Nephron (organoid): ENCODE data around the gene KCNC4.

Experiments used
- H3K27ac Mint-ChIP-seq, 3 experiments: 2 replicates each; pipeline ENCODE4 v1.8.0; 2020; ENCODE audit warnings: mixed read lengths in 3 of 3, mild to moderate bottlenecking in 2 of 3, moderate library complexity in 1 of 3
- H3K27me3 Mint-ChIP-seq: 2 replicates; pipeline ENCODE4 v1.8.0; 2021; ENCODE audit warnings: low read depth, mild to moderate bottlenecking, moderate library complexity, mixed read lengths
- H3K36me3 Mint-ChIP-seq: 2 replicates; pipeline ENCODE4 v1.8.0; 2020; ENCODE audit warnings: low read depth, mixed read lengths
- H3K4me1 Mint-ChIP-seq: 2 replicates; pipeline ENCODE4 v1.8.0; 2020; ENCODE audit warnings: mixed read lengths
- H3K4me3 Mint-ChIP-seq, 3 experiments: 2 replicates each; pipeline ENCODE4 v1.8.0; 2020; ENCODE audit warnings: mild to moderate bottlenecking in 3 of 3, mixed read lengths in 3 of 3, moderate library complexity in 2 of 3
- H3K9me3 Mint-ChIP-seq: 2 replicates; pipeline ENCODE4 v1.8.0; 2020; ENCODE audit warnings: mixed read lengths
- TF ChIP-seq, protein P1 (sequence below), 3 experiments: fragments of 200-600 bp; sonication (generic); IDR thresholded peaks; one replicate each; pipeline ENCODE4 v1.5.0; 2021; ENCODE audit warnings: antibody characterized with exemption in 3 of 3; ENCODE audit not compliant: unreplicated experiment in 3 of 3

The KCNC4 gene

DNA sequence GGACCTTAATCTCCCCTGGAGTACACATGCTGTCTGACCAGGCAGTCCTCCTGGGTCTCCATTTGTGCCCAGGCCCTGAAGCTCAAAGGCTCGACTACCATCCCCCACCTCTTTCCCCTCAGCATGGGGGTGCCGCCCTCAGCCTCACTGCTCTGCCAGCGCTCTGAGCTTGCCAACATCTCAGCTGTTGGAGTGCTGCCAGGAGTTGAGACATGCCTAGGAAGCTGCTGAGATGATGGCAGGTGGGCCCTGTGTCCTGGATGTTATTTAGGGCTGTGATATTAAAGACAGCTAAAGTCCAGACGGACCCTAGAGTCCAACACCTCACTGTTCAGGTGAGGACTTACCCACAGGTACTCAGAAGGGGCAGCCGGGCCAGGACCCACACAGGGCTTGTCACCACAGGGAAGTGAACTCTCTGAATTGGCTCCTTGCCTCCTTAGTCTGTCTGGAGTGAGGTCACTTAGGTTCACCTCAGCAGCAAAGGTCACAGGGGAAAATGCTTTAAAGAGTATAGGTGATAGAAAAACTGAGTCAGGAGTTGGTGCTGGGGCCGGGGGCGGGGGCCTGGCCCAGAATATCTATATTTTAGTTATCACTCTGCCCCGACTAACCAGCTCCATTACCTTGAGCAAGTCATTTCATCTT, 19.7 kb upstream of the KCNC4 start:
- Mint-ChIP-seq H3K9me3 (no peaks in the 10 kb centered on the region), H3K4me1 (peaks cover 31% of the 10 kb centered on the region), H3K36me3 (no peaks in the 10 kb centered on the region), H3K27ac (no peak overlapping the region), H3K27me3 (peaks cover 53% of the 10 kb centered on the region), H3K4me3 (no peak overlapping the region)
- TF ChIP-seq, protein P1, sequence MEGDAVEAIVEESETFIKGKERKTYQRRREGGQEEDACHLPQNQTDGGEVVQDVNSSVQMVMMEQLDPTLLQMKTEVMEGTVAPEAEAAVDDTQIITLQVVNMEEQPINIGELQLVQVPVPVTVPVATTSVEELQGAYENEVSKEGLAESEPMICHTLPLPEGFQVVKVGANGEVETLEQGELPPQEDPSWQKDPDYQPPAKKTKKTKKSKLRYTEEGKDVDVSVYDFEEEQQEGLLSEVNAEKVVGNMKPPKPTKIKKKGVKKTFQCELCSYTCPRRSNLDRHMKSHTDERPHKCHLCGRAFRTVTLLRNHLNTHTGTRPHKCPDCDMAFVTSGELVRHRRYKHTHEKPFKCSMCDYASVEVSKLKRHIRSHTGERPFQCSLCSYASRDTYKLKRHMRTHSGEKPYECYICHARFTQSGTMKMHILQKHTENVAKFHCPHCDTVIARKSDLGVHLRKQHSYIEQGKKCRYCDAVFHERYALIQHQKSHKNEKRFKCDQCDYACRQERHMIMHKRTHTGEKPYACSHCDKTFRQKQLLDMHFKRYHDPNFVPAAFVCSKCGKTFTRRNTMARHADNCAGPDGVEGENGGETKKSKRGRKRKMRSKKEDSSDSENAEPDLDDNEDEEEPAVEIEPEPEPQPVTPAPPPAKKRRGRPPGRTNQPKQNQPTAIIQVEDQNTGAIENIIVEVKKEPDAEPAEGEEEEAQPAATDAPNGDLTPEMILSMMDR (IDR thresholded peaks at IDR 0.05; ENCODE audit: unreplicated experiment in 3 of 3), result no peak

DNA sequence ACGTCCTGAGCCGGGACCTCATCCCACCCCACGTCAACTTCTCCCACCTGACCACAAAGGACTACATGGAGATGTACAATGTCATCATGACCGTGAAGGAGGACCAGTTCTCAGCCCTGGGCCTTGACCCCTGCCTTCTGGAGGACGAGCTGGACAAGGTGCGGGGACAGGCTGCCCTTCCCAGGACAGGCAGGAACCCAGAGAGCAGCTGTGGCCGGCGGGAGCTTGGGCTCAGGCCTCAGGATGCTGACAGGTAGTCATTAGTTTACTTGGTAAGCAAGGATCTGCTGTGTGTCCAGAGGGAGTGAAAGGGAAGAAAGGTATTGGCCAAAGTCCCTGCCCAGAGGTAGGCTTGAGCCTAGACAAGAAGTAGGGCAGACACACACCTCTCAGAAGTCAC, 17.6 kb upstream of the KCNC4 start:
- Mint-ChIP-seq H3K27ac (no peak overlapping the region), H3K4me1 (peaks cover 22% of the 10 kb centered on the region)

GRCh38 chr1:110195196-110195595, 14.9 kb upstream of the KCNC4 start:
- H3K27ac Mint-ChIP-seq, result no peak overlapping the region

More for the DNA sequence above, 17.6 kb upstream of the KCNC4 start:
- Mint-ChIP-seq H3K36me3 (no peaks in the 10 kb centered on the region), H3K27me3 (peaks cover 49% of the 10 kb centered on the region), H3K9me3 (no peaks in the 10 kb centered on the region), H3K4me3 (no peak overlapping the region)
- TF ChIP-seq, protein P1 (IDR thresholded peaks at IDR 0.05; ENCODE audit: unreplicated experiment in 3 of 3), result no peak

DNA sequence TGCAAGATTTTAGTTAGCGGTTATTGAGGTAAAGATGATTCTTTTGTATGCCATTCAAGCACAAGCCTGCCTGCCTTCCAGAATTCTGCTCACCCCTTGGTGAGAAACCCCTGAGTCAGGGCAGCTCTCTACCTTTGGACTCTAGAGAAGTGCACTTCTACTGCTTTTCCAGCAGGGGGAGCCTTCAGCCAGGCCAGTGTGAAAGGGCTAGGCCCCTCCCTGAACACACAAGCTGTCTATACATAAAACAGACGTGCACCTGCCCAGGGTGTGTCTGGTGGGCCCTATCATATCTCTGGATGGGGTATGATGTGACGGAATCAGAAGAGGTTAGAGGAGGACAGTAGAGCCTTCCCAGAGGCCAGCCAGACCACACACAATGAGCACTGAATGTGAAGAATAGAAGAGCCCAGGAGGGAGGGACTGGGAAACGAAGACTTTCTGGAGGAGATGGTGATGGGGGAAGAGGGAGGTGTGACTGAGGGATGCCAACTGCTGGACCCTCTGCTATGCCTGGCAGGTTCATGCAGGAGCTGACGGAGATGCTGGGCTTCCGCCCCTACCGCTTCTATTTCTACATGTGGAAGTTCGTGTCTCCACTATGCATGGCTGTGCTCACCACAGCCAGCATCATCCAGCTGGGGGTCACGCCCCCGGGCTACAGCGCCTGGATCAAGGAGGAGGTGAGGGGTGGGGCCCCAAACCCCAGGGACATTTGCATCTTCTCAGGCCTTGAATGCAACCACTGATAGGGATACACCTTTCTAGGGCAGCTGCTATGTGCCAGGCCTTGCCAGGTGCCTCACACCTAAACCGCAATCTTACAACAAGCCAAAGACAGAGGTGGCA, 13.0 kb upstream of the KCNC4 start:
- TF ChIP-seq, protein P1 (IDR thresholded peaks at IDR 0.05; ENCODE audit: unreplicated experiment in 3 of 3), result peak; percentile 89 to 94 (median 92)
- Mint-ChIP-seq H3K27me3 (peaks cover 34% of the 10 kb centered on the region), H3K4me3 (no peak overlapping the region), H3K4me1 (no peaks in the 10 kb centered on the region), H3K9me3 (no peaks in the 10 kb centered on the region), H3K36me3 (no peaks in the 10 kb centered on the region), H3K27ac (no peak overlapping the region)

More at GRCh38 chr1:110195196-110195595, 14.9 kb upstream of the KCNC4 start:
- TF ChIP-seq, protein P1 (IDR thresholded peaks at IDR 0.05; ENCODE audit: unreplicated experiment in 3 of 3), result no peak
- Mint-ChIP-seq H3K4me1 (no peaks in the 10 kb centered on the region), H3K9me3 (no peaks in the 10 kb centered on the region), H3K27me3 (peaks cover 38% of the 10 kb centered on the region), H3K36me3 (no peaks in the 10 kb centered on the region), H3K4me3 (no peak overlapping the region)

GRCh38 chr1:110197905-110198629, 12.0 kb upstream of the KCNC4 start:
- H3K4me3 Mint-ChIP-seq, result no peak overlapping the region
- H3K36me3 Mint-ChIP-seq, result no peaks in the 10 kb centered on the region
- no peaks in the 10 kb centered on the region for H3K4me1 Mint-ChIP-seq
- H3K27me3 Mint-ChIP-seq, result peaks cover 28% of the 10 kb centered on the region
- H3K9me3 Mint-ChIP-seq, result no peaks in the 10 kb centered on the region
- TF ChIP-seq, protein P1 (IDR thresholded peaks at IDR 0.05; ENCODE audit: unreplicated experiment in 3 of 3), result no peak
- H3K27ac Mint-ChIP-seq, result no peak overlapping the region
